Lower leg skin (tissue), 3 donors: ENCODE measurements around the gene TTC12.

ENCODE experiments used
- CTCF ChIP-seq, 3 donors: fragments of 450-650 bp; IDR thresholded peaks; one replicate each; pipeline ENCODE4 v1.5.1; 2016; ENCODE audit warnings: antibody characterized with exemption in 3 of 3, mild to moderate bottlenecking in 3 of 3, moderate library complexity in 2 of 3
- POLR2A ChIP-seq, 2 donors: fragments of 450-650 bp; IDR thresholded peaks; one replicate each; pipeline ENCODE4 v1.6.1; 2016 to 2017; ENCODE audit warnings: antibody characterized with exemption in 2 of 2, mild to moderate bottlenecking in 1 of 2, moderate library complexity in 1 of 2

DNA sequence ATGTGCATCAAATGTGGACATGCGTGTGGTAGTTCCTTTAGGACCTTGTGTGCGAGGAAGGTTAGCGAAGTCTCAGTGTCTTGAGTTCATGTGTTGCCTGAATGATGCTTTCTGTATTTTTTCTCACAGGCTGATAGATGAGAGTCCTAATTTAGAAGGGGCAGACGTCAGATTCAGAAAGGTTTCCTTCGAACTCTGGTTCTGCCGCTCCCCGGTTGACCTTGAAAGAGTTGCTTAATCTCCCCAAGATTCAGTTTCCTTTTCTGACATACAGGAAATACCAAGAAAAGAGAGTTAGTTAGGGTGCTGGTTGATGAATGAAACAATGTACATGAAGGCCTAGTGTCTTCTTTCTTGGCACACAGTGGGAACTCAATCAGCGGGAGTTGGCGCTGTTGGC, 35.9 kb upstream of the TTC12 start:
- TF ChIP-seq CTCF (IDR thresholded peaks at IDR 0.05) (no peak), POLR2A (IDR thresholded peaks at IDR 0.05) (no peak)
